T-helper 1 cell (primary cell): ENCODE data around the gene PDZD8.
"Not testable (repeated sequence)": the region's sequence is repeated elsewhere in the genome, so short reads cannot be mapped to it uniquely, and the experiment has no call there.

Experiments
- DNase-seq, 5 donors: peaks; one replicate each; pipeline ENCODE4 v3.0.0-alpha.2; 2012 to 2020

Gene PDZD8

DNA sequence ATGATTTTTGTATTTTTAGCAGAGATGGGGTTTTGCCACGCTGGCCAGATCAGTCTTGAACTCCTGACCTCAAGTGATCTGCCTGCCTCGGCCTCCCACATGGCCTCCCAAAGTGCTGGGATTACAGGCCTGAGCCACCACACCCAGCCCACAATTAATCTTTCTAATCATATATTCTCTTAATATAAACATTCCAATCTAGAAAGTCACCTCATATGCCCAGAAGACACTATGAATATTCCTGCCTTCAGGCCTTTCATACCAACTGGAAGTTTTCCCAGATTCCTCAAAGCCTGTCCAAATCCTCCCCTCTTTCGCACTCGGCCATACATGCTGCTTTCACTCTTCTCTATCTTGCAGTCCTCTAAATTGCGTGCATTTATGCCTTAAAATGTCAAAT lies 32.6 kb downstream of the PDZD8 start:
- no peak for DNase-seq

- no peak for DNase-seq
These were observed 34.2 kb downstream of the PDZD8 start for GRCh38 chr10:117341061-117341460.

- no peak for DNase-seq
These were observed 35.3 kb downstream of the PDZD8 start for GRCh38 chr10:117339979-117340378.

DNA sequence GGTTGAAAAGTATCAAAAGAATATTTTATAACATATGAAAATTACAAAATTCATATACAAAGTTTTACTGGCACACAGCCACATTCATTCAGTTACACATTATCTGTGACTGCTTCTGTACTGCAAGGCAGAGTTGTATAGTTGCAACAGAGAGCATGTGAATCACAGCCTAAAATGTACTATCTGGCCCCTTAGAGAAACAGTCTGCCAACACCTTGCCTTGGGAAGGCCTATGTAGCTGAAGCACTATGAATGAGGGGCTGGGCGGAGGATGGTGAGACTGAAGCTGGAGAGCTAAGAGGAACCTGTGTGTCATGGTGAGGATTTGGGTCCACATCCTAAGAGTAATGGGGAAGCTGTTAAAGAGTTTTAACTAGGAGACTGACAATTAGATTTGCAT lies 35.7 kb downstream of the PDZD8 start:
- no peak for DNase-seq

DNA sequence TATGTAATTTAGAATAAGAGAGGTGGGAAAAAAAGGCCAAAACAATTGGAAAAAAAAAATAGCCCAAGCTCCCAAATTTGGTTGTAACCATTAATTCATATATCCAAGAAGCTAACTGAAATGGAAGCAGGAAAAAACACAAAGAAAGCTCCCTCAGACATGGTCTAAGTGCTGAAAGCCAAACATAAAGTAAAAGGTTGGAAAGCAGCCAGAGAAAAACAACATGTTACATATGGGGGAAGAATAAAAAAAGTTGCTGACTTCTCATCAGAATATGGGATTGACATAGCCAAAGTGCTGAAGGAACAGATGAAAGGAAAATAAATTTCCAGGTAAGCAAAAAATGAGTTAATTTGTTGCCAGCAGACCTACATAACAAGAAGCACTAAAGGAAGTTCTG lies 40.3 kb downstream of the PDZD8 start:
- no peak for DNase-seq

GRCh38 chr10:117334066-117334465 lies 41.2 kb downstream of the PDZD8 start:
- no peak for DNase-seq

- DNase-seq = no peak
These were observed 48.0 kb downstream of the PDZD8 start for GRCh38 chr10:117327262-117327661.

DNA sequence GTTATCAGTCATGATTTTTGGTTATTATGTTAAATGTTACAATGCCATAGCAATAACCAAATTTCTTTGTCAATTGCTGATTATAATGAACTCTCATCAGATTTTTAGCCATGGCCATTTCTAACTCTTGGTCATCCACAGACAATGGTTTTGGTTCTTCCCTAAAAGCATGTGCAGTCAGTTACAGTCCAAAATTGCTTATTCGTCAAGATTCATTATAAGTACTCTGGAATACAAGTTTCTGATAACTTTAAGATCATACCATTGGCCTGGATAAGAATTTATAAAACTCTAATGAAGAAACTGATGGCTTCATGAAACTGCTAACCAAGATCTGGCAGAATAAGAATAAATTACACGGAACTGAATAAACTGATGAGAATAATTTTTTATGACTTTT lies 50.9 kb downstream of the PDZD8 start:
- DNase-seq = no peak

- no peak for DNase-seq
These were observed 53.0 kb downstream of the PDZD8 start for GRCh38 chr10:117322260-117322659.

GRCh38 chr10:117320050-117320665 lies 55.1 kb downstream of the PDZD8 start:
- DNase-seq = no peak

- no peak for DNase-seq
These were observed 56.3 kb downstream of the PDZD8 start for GRCh38 chr10:117318909-117319308.

- no peak for DNase-seq
These were observed 58.5 kb downstream of the PDZD8 start for GRCh38 chr10:117316701-117317100.

GRCh38 chr10:117313641-117314040 lies 61.6 kb downstream of the PDZD8 start:
- no peak for DNase-seq

DNA sequence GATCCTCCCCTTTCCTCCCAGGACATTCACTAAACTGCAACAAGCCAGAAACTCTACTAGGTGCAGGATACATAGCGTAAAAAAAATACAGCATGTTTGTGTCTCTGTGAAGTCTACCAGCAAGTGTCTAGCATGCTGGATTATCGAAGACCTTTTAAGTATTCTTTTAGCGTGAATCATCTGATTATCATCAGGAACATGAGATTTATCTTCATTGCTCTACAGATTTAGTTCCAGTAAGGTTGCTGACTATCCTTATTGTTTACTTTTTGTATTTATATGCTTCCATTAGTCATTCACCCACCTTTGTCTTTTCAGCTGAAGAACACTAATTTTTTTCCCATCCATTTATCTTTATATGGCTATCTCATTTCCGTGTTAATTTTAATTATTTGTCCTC lies 62.8 kb downstream of the PDZD8 start:
- no peak for DNase-seq

GRCh38 chr10:117311261-117311660 lies 64.0 kb downstream of the PDZD8 start:
- no peak for DNase-seq

GRCh38 chr10:117306674-117307073 lies 68.6 kb downstream of the PDZD8 start:
- no peak for DNase-seq

GRCh38 chr10:117303451-117303850 lies 71.8 kb downstream of the PDZD8 start:
- DNase-seq = not testable (repeated sequence)

- no peak for DNase-seq
These were observed 74.6 kb downstream of the PDZD8 start for GRCh38 chr10:117300671-117301070.

DNA sequence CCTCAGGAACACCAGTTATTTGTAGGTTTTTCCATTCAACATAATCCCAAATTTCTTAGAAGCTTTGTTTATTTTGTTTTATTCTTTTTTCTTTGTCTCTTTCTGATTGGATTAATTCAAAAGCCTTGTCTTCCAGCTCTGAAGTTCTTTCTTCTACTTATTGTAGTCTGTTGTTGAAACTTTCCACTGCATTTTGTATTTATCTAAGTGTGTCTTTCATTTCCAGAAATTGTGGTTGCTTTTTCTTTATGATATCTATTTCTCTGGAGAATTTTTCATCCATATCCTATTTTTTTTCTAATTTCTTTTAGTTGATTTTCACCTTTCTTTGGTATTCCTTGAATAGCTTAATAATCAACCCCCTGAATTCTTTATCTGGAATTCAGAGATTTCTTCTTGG lies 75.8 kb downstream of the PDZD8 start:
- no peak for DNase-seq

GRCh38 chr10:117298219-117298618 lies 77.0 kb downstream of the PDZD8 start:
- DNase-seq = no peak

GRCh38 chr10:117294735-117295134 lies 80.5 kb downstream of the PDZD8 start:
- no peak for DNase-seq

DNA sequence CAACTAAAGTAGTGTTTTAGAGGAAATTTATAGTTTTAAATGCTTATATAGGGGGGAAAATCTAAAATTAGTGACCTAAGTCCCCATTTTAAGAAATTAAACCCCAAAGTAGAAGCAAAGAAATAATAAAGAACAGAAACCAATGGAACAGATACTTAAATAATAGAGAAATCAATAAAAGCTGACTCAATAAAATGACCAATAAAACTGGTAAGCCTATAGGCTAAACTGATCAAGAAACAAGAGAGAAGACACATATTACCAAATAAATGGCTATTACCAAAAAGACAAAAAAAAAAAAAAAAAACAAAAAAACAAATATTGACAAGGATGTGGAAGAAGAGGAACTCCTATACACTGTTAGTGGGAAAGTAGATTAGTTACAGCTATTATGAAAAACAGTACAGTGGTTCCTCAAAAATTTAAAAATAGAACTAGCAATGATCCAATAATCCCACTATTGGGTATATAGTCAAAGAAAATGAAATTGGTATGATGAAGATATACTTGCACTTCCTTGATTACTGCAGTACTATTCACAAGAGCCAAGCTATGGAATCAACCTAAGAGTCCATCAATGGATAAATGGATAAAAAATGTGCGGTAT lies 81.1 kb downstream of the PDZD8 start:
- no peak for DNase-seq

DNA sequence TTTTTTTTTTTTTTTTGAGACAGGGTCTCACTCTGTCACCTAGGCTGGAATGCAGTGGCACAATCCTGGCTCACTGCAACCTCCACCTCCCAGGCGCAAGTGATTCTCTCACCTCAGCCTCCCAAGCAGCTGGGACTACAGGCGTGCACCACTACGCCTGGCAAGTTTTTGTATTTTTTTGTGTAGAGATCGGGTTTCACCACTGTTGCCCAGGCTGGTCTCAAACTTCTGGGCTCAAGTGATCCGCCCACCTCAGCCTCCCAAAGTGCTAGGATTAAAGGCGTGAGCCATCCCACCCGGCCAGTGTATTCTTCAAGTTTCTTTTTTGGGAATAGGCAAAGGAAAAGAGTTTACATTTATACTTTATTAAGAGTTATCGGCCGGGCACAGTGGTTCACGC lies 84.4 kb downstream of the PDZD8 start:
- DNase-seq = not testable (repeated sequence)

GRCh38 chr10:117284716-117285494 lies 90.3 kb downstream of the PDZD8 start:
- no peak for DNase-seq
